Endothelial cell of umbilical vein (primary cell): Measurements from ENCODE around the gene REPIN1. TPM values are rescaled to one million over a fixed set of nuclear protein-coding genes. Genes with fewer than 3 reads are reported as not detected.

Source experiments
- BruUV-seq: library from RNA; stranded (reverse); fragments of 400-500 nt; replicated peaks from 2 replicates; lab custom pipeline; 2021; lab: Mats Ljungman, UMichigan
- CTCF ChIA-PET: fragments of 300-600, 350-600 bp; sonication (Branson Sonifier 250); formaldehyde crosslinking; loops from one replicate; lab custom pipeline; 2021; ENCODE audit warnings: antibody characterized with exemption, inconsistent platforms; lab: Charles Lee
- POLR2A ChIA-PET: fragments of 300-600, 350-600 bp; sonication (Branson Sonifier 250); formaldehyde crosslinking; loops from one replicate; lab custom pipeline; 2021; ENCODE audit warnings: antibody characterized with exemption, inconsistent platforms; lab: Charles Lee
- DNase-seq: peaks from one replicate; pipeline ENCODE4 v3.0.0-alpha.2; 2011; ENCODE audit warnings: low read depth, low spot score
- FAIRE-seq: peaks from 2 replicates; lab custom pipeline; 2011; peaks lifted over from hg19 to GRCh38; lab: Jason Lieb, UNC
- H2AFZ ChIP-seq: 2 replicates; pipeline ENCODE4 v1.6.0; 2012; ENCODE audit warnings: low read depth, low read length, control low read depth, inconsistent platforms
- H3K27ac ChIP-seq: 2 replicates; pipeline ENCODE4 v1.5.1; 2011; ENCODE audit warnings: low read depth, mild to moderate bottlenecking, control low read depth, low read length, moderate library complexity; ENCODE audit not compliant: insufficient read depth
- H3K27me3 ChIP-seq, 2 experiments: 2 replicates each; pipeline versions ENCODE4 v1.6.0 to v1.6.1; 2011; ENCODE audit warnings: low read length in 2 of 2, mixed read lengths in 1 of 2; ENCODE audit not compliant: control insufficient read depth in 2 of 2, insufficient read depth in 2 of 2
- H3K36me3 ChIP-seq, 2 experiments: 2 replicates in 1 of 2; 3 replicates in 1 of 2; pipeline ENCODE4 v1.5.1; 2011; ENCODE audit warnings: low read length in 2 of 2, mild to moderate bottlenecking in 1 of 2, moderate library complexity in 1 of 2; ENCODE audit not compliant: control insufficient read depth in 2 of 2, insufficient read depth in 2 of 2; ENCODE audit errors: extremely low read depth in 1 of 2
- H3K4me1 ChIP-seq: 3 replicates; pipeline ENCODE4 v1.5.1; 2011; ENCODE audit warnings: mild to moderate bottlenecking, low read length; ENCODE audit not compliant: control insufficient read depth, insufficient read depth; ENCODE audit errors: extremely low read depth
- H3K4me2 ChIP-seq: 2 replicates; pipeline ENCODE4 v1.6.1; 2011; ENCODE audit warnings: low read length, control low read depth, mixed read lengths; ENCODE audit not compliant: insufficient read depth
- H3K4me3 ChIP-seq, 3 experiments: fragments of 200-600 bp in 1 of 3; sonication (generic), shearing (Covaris generic) in 1 of 3; replicated peaks in 1 of 3; 2 replicates each; pipeline ENCODE4 v1.5.1; 2011 to 2016; ENCODE audit warnings: control low read depth in 3 of 3, low read length in 3 of 3, mild to moderate bottlenecking in 2 of 3, inconsistent platforms in 1 of 3, low read depth in 1 of 3, moderate library complexity in 1 of 3; ENCODE audit not compliant: insufficient read depth in 1 of 3
- H3K79me2 ChIP-seq: 2 replicates; pipeline ENCODE4 v1.6.0; 2012; ENCODE audit warnings: low read length, inconsistent platforms; ENCODE audit not compliant: control insufficient read depth, insufficient read depth
- H3K9ac ChIP-seq: replicated peaks from 2 replicates; pipeline ENCODE3; 2011; ENCODE audit warnings: low read length, control low read depth; ENCODE audit not compliant: insufficient read depth; ENCODE audit errors: extremely low read depth
- H3K9me1 ChIP-seq: replicated peaks from 3 replicates; pipeline ENCODE4 v1.6.0; 2011; ENCODE audit warnings: mild to moderate bottlenecking, low read length; ENCODE audit not compliant: control insufficient read depth, insufficient read depth; ENCODE audit errors: extremely low read depth
- H3K9me3 ChIP-seq: replicated peaks from 2 replicates; pipeline ENCODE4 v1.5.1; 2012; ENCODE audit warnings: low read length, inconsistent platforms; ENCODE audit not compliant: control insufficient read depth, insufficient read depth
- H4K20me1 ChIP-seq: replicated peaks from 2 replicates; pipeline ENCODE3; 2011; ENCODE audit warnings: mild to moderate bottlenecking, low read length; ENCODE audit not compliant: control insufficient read depth, insufficient read depth; ENCODE audit errors: extremely low read depth
- CTCF ChIP-seq, 2 donors: IDR thresholded peaks; 1 replicate in 1 of 2; 2 replicates in 1 of 2; pipeline ENCODE4 v1.5.1; 2011; ENCODE audit warnings: low read length in 2 of 2, mild to moderate bottlenecking in 2 of 2, moderate library complexity in 2 of 2, control low read depth in 1 of 2, inconsistent platforms in 1 of 2, low read depth in 1 of 2; ENCODE audit not compliant: insufficient read depth in 1 of 2; ENCODE audit errors: extremely low read depth in 1 of 2
- EZH2 ChIP-seq: IDR thresholded peaks from 2 replicates; pipeline ENCODE4 v1.6.1; 2012; ENCODE audit warnings: borderline replicate concordance, low read depth, mild to moderate bottlenecking, moderate library complexity, low read length, inconsistent platforms; ENCODE audit not compliant: severe bottlenecking
- FOS ChIP-seq: IDR thresholded peaks from 2 replicates; pipeline ENCODE4 v1.6.1; 2011; ENCODE audit warnings: mild to moderate bottlenecking, low read length, moderate library complexity, borderline replicate concordance; ENCODE audit not compliant: insufficient read depth
- GATA2 ChIP-seq: IDR thresholded peaks from 2 replicates; pipeline ENCODE4 v1.7.0; 2011; ENCODE audit warnings: low read depth, mild to moderate bottlenecking, moderate library complexity, mixed read lengths, low read length; ENCODE audit not compliant: insufficient read length, insufficient read depth
- JUN ChIP-seq: IDR thresholded peaks from 2 replicates; pipeline ENCODE4 v1.6.1; 2011; ENCODE audit warnings: borderline replicate concordance, low read depth; ENCODE audit not compliant: insufficient read length, insufficient read depth
- MAX ChIP-seq: IDR thresholded peaks from 2 replicates; pipeline ENCODE4 v1.6.1; 2011; ENCODE audit not compliant: insufficient read depth, insufficient read length
- MYC ChIP-seq: IDR thresholded peaks from one replicate; pipeline ENCODE4 v1.6.1; 2011; ENCODE audit warnings: mild to moderate bottlenecking, low read depth, low read length
- POLR2A ChIP-seq: IDR thresholded peaks from 2 replicates; pipeline ENCODE4 v1.6.1; 2012; ENCODE audit warnings: low read depth, mild to moderate bottlenecking, control low read depth, low read length
- POLR2AphosphoS5 ChIP-seq: IDR thresholded peaks from 2 replicates; pipeline ENCODE4 v1.6.1; 2012; ENCODE audit warnings: low read depth, mild to moderate bottlenecking, control low read depth, low read length, moderate library complexity; ENCODE audit not compliant: insufficient read depth
- dilution Hi-C: fragments of 300-500 bp; cut with MboI; formaldehyde crosslinking; loops from one replicate; pipeline ENCODE4 v1.15.0; 2019; ENCODE audit warnings: low sequenced_read_pairs; ENCODE audit not compliant: extremely low pct_ligation_motif_present
- intact Hi-C: fragments of 100-400 bp; cut with micrococcal nuclease; formaldehyde crosslinking; loops from one replicate; pipeline ENCODE4 v1.10.0; 2022
- polyA plus RNA-seq, 4 experiments: library from polyadenylated mRNA; depleted of rRNA in 3 of 4; stranded (reverse) in 3 of 4; unstranded in 1 of 4; fragments of >200 nt; gene quantifications; 2 replicates each; pipeline versions ENCODE4 v1.2.1 to v1.2.3, GENCODE V29; 2011 to 2012; ENCODE audit warnings: missing spikeins in 1 of 4
- total RNA-seq: library from RNA; stranded (reverse); gene quantifications from 2 replicates; pipeline ENCODE4 v1.2.3, GENCODE V29; 2021

The REPIN1 gene
- total and polyA plus RNA-seq, 2 donors (not counting 3 experiments of a cell fraction or from before 2014, with no cell fraction given) = 108 to 140 TPM

GRCh38 chr7:150396851-150397260, 28.2 kb downstream of the REPIN1 start:
- Histone ChIP-seq H3K4me2 (no peak overlapping the region), H3K36me3 (peaks cover 0 to 17% of the 10 kb centered on the region in 2 experiments), H4K20me1 (no peaks in the 10 kb centered on the region), H3K27me3 (no peaks in the 10 kb centered on the region), H3K79me2 (no peaks in the 10 kb centered on the region), H3K4me1 (no peaks in the 10 kb centered on the region), H3K9me1 (no peaks in the 10 kb centered on the region), H3K9me3 (no peaks in the 10 kb centered on the region), H3K9ac (no peak overlapping the region), H2AFZ (no peak overlapping the region), H3K27ac (no peak overlapping the region), H3K4me3 (no peak overlapping the region)
- no peak for TF ChIP-seq MAX
- ChIA-PET POLR2A (no interaction called here), CTCF (no interaction called here)
- intact Hi-C loops = no loop called here
- dilution Hi-C loops = no loop called here
- FAIRE-seq (no peak), DNase-seq (no peak)
- no TSS peak for BruUV-seq

- Histone ChIP-seq H3K79me2 (no peaks in the 10 kb centered on the region), H3K4me3 (no peak overlapping the region), H3K27me3 (no peaks in the 10 kb centered on the region), H3K4me1 (no peaks in the 10 kb centered on the region), H3K36me3 (peaks cover 0 to 17% of the 10 kb centered on the region in 2 experiments), H3K4me2 (no peak overlapping the region), H3K27ac (no peak overlapping the region), H3K9me1 (no peaks in the 10 kb centered on the region), H2AFZ (no peak overlapping the region), H4K20me1 (no peaks in the 10 kb centered on the region), H3K9ac (no peak overlapping the region), H3K9me3 (no peaks in the 10 kb centered on the region)
- dilution Hi-C loops (no loop called here), intact Hi-C loops (no loop called here)
- DNase-seq (no peak), FAIRE-seq (no peak)
- no TSS peak for BruUV-seq
- no peak for TF ChIP-seq JUN
- no peak for TF ChIP-seq POLR2AphosphoS5
- TF ChIP-seq POLR2A = no peak
- TF ChIP-seq EZH2 = no peak
- TF ChIP-seq FOS = no peak
- no peak for TF ChIP-seq MAX
- TF ChIP-seq CTCF (IDR thresholded peaks at IDR 0.05; ENCODE audit: extremely low read depth in 1 of 2, insufficient read depth in 1 of 2, low read depth in 1 of 2, low read length in 2 of 2) = no peak
- no peak for TF ChIP-seq MYC
- no peak for TF ChIP-seq GATA2
- ChIA-PET POLR2A (no interaction called here), CTCF (no interaction called here)
Observed at GRCh38 chr7:150397346-150398107, 28.9 kb downstream of the REPIN1 start.
